Measurements from ENCODE around the gene MORN1.

The MORN1 gene

GRCh38 chr1:2432441-2432844 is 41.1 kb upstream of the MORN1 start:
- Histone ChIP-seq H3K36me3 (ENCODE audit: insufficient read depth, low read length) (no peaks in the 10 kb centered on the region), H3K4me3 (ENCODE audit: low read depth in 1 of 2, low read length in 2 of 2) (no peak overlapping the region), H3K27me3 (ENCODE audit: control insufficient read depth in 1 of 2, insufficient read depth in 2 of 2, low read length in 2 of 2) (peaks cover 0 to 63% of the 10 kb centered on the region in 2 donors), H3K4me1 (ENCODE audit: insufficient read depth, low read length) (no peaks in the 10 kb centered on the region), H3K27ac (ENCODE audit: low read depth, low read length) (no peak overlapping the region), H3K9ac (ENCODE audit: low read length) (no peak overlapping the region), H3K9me3 (ENCODE audit: low read length) (no peaks in the 10 kb centered on the region)

GRCh38 chr1:2431518-2431917 is 40.2 kb upstream of the MORN1 start:
- Histone ChIP-seq H3K27ac (ENCODE audit: low read depth, low read length) (no peak overlapping the region), H3K4me1 (ENCODE audit: insufficient read depth, low read length) (no peaks in the 10 kb centered on the region), H3K27me3 (ENCODE audit: control insufficient read depth in 1 of 2, insufficient read depth in 2 of 2, low read length in 2 of 2) (peaks cover 0 to 72% of the 10 kb centered on the region in 2 donors), H3K9me3 (ENCODE audit: low read length) (no peaks in the 10 kb centered on the region), H3K4me3 (ENCODE audit: low read depth in 1 of 2, low read length in 2 of 2) (no peak overlapping the region), H3K9ac (ENCODE audit: low read length) (no peak overlapping the region), H3K36me3 (ENCODE audit: insufficient read depth, low read length) (no peaks in the 10 kb centered on the region)

- Histone ChIP-seq H3K27me3 (ENCODE audit: control insufficient read depth in 1 of 2, insufficient read depth in 2 of 2, low read length in 2 of 2) (peaks cover 0 to 76% of the 10 kb centered on the region in 2 donors), H3K9me3 (ENCODE audit: low read length) (no peaks in the 10 kb centered on the region), H3K36me3 (ENCODE audit: insufficient read depth, low read length) (no peaks in the 10 kb centered on the region), H3K4me3 (ENCODE audit: low read depth in 1 of 2, low read length in 2 of 2) (no peak overlapping the region), H3K4me1 (ENCODE audit: insufficient read depth, low read length) (no peaks in the 10 kb centered on the region), H3K27ac (ENCODE audit: low read depth, low read length) (no peak overlapping the region), H3K9ac (ENCODE audit: low read length) (no peak overlapping the region)
Measured at GRCh38 chr1:2431103-2431502, 39.7 kb upstream of the MORN1 start.

GRCh38 chr1:2430592-2430973 is 39.2 kb upstream of the MORN1 start:
- Histone ChIP-seq H3K4me1 (ENCODE audit: insufficient read depth, low read length) (no peaks in the 10 kb centered on the region), H3K27me3 (ENCODE audit: control insufficient read depth in 1 of 2, insufficient read depth in 2 of 2, low read length in 2 of 2) (peaks cover 0 to 79% of the 10 kb centered on the region in 2 donors)

GRCh38 chr1:2429780-2430591 is 38.6 kb upstream of the MORN1 start:
- no peaks in the 10 kb centered on the region for H3K36me3 ChIP-seq (ENCODE audit: insufficient read depth, low read length)
- H3K27ac ChIP-seq (ENCODE audit: low read depth, low read length): no peak overlapping the region
- no peaks in the 10 kb centered on the region for H3K9me3 ChIP-seq (ENCODE audit: low read length)
- no peaks in the 10 kb centered on the region for H3K4me1 ChIP-seq (ENCODE audit: insufficient read depth, low read length)
- peaks cover 0 to 73% of the 10 kb centered on the region in 2 donors for H3K27me3 ChIP-seq (ENCODE audit: control insufficient read depth in 1 of 2, insufficient read depth in 2 of 2, low read length in 2 of 2)
- H3K4me3 ChIP-seq (ENCODE audit: low read depth in 1 of 2, low read length in 2 of 2): no peak overlapping the region
- no peak overlapping the region for H3K9ac ChIP-seq (ENCODE audit: low read length)

More at GRCh38 chr1:2430592-2430973, 39.2 kb upstream of the MORN1 start:
- Histone ChIP-seq H3K4me3 (ENCODE audit: low read depth in 1 of 2, low read length in 2 of 2) (no peak overlapping the region), H3K9me3 (ENCODE audit: low read length) (no peaks in the 10 kb centered on the region), H3K9ac (ENCODE audit: low read length) (no peak overlapping the region), H3K36me3 (ENCODE audit: insufficient read depth, low read length) (no peaks in the 10 kb centered on the region), H3K27ac (ENCODE audit: low read depth, low read length) (no peak overlapping the region)

GRCh38 chr1:2428490-2428889 is 37.1 kb upstream of the MORN1 start:
- Histone ChIP-seq H3K36me3 (ENCODE audit: insufficient read depth, low read length) (no peaks in the 10 kb centered on the region), H3K9ac (ENCODE audit: low read length) (no peak overlapping the region), H3K4me1 (ENCODE audit: insufficient read depth, low read length) (no peaks in the 10 kb centered on the region), H3K9me3 (ENCODE audit: low read length) (no peaks in the 10 kb centered on the region), H3K4me3 (ENCODE audit: low read depth in 1 of 2, low read length in 2 of 2) (no peak overlapping the region), H3K27ac (ENCODE audit: low read depth, low read length) (no peak overlapping the region), H3K27me3 (ENCODE audit: control insufficient read depth in 1 of 2, insufficient read depth in 2 of 2, low read length in 2 of 2) (peaks cover 0 to 66% of the 10 kb centered on the region in 2 donors)

GRCh38 chr1:2427976-2428375 is 36.6 kb upstream of the MORN1 start:
- H3K4me3 ChIP-seq (ENCODE audit: low read depth in 1 of 2, low read length in 2 of 2): no peak overlapping the region

GRCh38 chr1:2427051-2427450 is 35.7 kb upstream of the MORN1 start:
- H3K4me1 ChIP-seq (ENCODE audit: insufficient read depth, low read length): no peaks in the 10 kb centered on the region
- no peak overlapping the region for H3K9ac ChIP-seq (ENCODE audit: low read length)
- H3K36me3 ChIP-seq (ENCODE audit: insufficient read depth, low read length): no peaks in the 10 kb centered on the region
- H3K27ac ChIP-seq (ENCODE audit: low read depth, low read length): no peak overlapping the region
- H3K9me3 ChIP-seq (ENCODE audit: low read length): no peaks in the 10 kb centered on the region
- H3K27me3 ChIP-seq (ENCODE audit: control insufficient read depth in 1 of 2, insufficient read depth in 2 of 2, low read length in 2 of 2): peaks cover 5 to 58% of the 10 kb centered on the region in 2 donors
- no peak overlapping the region for H3K4me3 ChIP-seq (ENCODE audit: low read depth in 1 of 2, low read length in 2 of 2)

More at GRCh38 chr1:2427976-2428375, 36.6 kb upstream of the MORN1 start:
- no peak overlapping the region for H3K27ac ChIP-seq (ENCODE audit: low read depth, low read length)
- H3K9ac ChIP-seq (ENCODE audit: low read length): no peak overlapping the region
- H3K4me1 ChIP-seq (ENCODE audit: insufficient read depth, low read length): no peaks in the 10 kb centered on the region
- no peaks in the 10 kb centered on the region for H3K36me3 ChIP-seq (ENCODE audit: insufficient read depth, low read length)
- H3K27me3 ChIP-seq (ENCODE audit: control insufficient read depth in 1 of 2, insufficient read depth in 2 of 2, low read length in 2 of 2): peaks cover 0 to 66% of the 10 kb centered on the region in 2 donors
- no peaks in the 10 kb centered on the region for H3K9me3 ChIP-seq (ENCODE audit: low read length)

- H3K4me1 ChIP-seq (ENCODE audit: insufficient read depth, low read length): no peaks in the 10 kb centered on the region
- H3K9ac ChIP-seq (ENCODE audit: low read length): no peak overlapping the region
- no peaks in the 10 kb centered on the region for H3K36me3 ChIP-seq (ENCODE audit: insufficient read depth, low read length)
- H3K9me3 ChIP-seq (ENCODE audit: low read length): no peaks in the 10 kb centered on the region
- H3K27me3 ChIP-seq (ENCODE audit: control insufficient read depth in 1 of 2, insufficient read depth in 2 of 2, low read length in 2 of 2): peaks cover 5 to 53% of the 10 kb centered on the region in 2 donors
- H3K27ac ChIP-seq (ENCODE audit: low read depth, low read length): no peak overlapping the region
- H3K4me3 ChIP-seq (ENCODE audit: low read depth in 1 of 2, low read length in 2 of 2): no peak overlapping the region
Measured at GRCh38 chr1:2426540-2426939, 35.2 kb upstream of the MORN1 start.

GRCh38 chr1:2425892-2426291 is 34.5 kb upstream of the MORN1 start:
- H3K9ac ChIP-seq (ENCODE audit: low read length): no peak overlapping the region

GRCh38 chr1:2422523-2422922 is 31.2 kb upstream of the MORN1 start:
- H3K9ac ChIP-seq (ENCODE audit: low read length): no peak overlapping the region
- no peak overlapping the region for H3K27ac ChIP-seq (ENCODE audit: low read depth, low read length)
- peaks cover 14 to 56% of the 10 kb centered on the region in 2 donors for H3K27me3 ChIP-seq (ENCODE audit: control insufficient read depth in 1 of 2, insufficient read depth in 2 of 2, low read length in 2 of 2)
- H3K4me3 ChIP-seq (ENCODE audit: low read depth in 1 of 2, low read length in 2 of 2): no peak overlapping the region
- H3K9me3 ChIP-seq (ENCODE audit: low read length): no peaks in the 10 kb centered on the region
- H3K4me1 ChIP-seq (ENCODE audit: insufficient read depth, low read length): no peaks in the 10 kb centered on the region
- no peaks in the 10 kb centered on the region for H3K36me3 ChIP-seq (ENCODE audit: insufficient read depth, low read length)

More at GRCh38 chr1:2425892-2426291, 34.5 kb upstream of the MORN1 start:
- no peaks in the 10 kb centered on the region for H3K9me3 ChIP-seq (ENCODE audit: low read length)
- no peak overlapping the region for H3K4me3 ChIP-seq (ENCODE audit: low read depth in 1 of 2, low read length in 2 of 2)
- peaks cover 5 to 49% of the 10 kb centered on the region in 2 donors for H3K27me3 ChIP-seq (ENCODE audit: control insufficient read depth in 1 of 2, insufficient read depth in 2 of 2, low read length in 2 of 2)
- no peak overlapping the region for H3K27ac ChIP-seq (ENCODE audit: low read depth, low read length)
- no peaks in the 10 kb centered on the region for H3K36me3 ChIP-seq (ENCODE audit: insufficient read depth, low read length)
- H3K4me1 ChIP-seq (ENCODE audit: insufficient read depth, low read length): no peaks in the 10 kb centered on the region

GRCh38 chr1:2419416-2419815 is 28.1 kb upstream of the MORN1 start:
- Histone ChIP-seq H3K27me3 (ENCODE audit: control insufficient read depth in 1 of 2, insufficient read depth in 2 of 2, low read length in 2 of 2) (peaks cover 14 to 59% of the 10 kb centered on the region in 2 donors), H3K4me3 (ENCODE audit: low read depth in 1 of 2, low read length in 2 of 2) (no peak overlapping the region), H3K9me3 (ENCODE audit: low read length) (no peaks in the 10 kb centered on the region), H3K27ac (ENCODE audit: low read depth, low read length) (no peak overlapping the region), H3K9ac (ENCODE audit: low read length) (no peak overlapping the region), H3K4me1 (ENCODE audit: insufficient read depth, low read length) (peaks cover 3% of the 10 kb centered on the region), H3K36me3 (ENCODE audit: insufficient read depth, low read length) (no peaks in the 10 kb centered on the region)
